Thoracic aorta (tissue), 2 donors: ENCODE results near the gene UBR4. TPM values are rescaled to one million over a fixed set of nuclear protein-coding genes. Genes with fewer than 3 reads are reported as not detected.

ENCODE experiments used
- ATAC-seq: fragments of 150-250 bp; one replicate; pipeline ENCODE4 v1.8.0; 2017; ENCODE audit warnings: low read depth; ENCODE audit not compliant: insufficient number of reproducible peaks, low FRiP score
- DNase-seq: peaks from one replicate; pipeline ENCODE4 v3.0.0-alpha.2; 2020; ENCODE audit warnings: low spot score
- H3K27ac ChIP-seq, 2 donors: fragments of 200-600 bp; sonication (generic); 1 replicate in 1 of 2; 2 replicates in 1 of 2; pipeline ENCODE4 v1.5.1; 2016; ENCODE audit warnings: mild to moderate bottlenecking in 2 of 2, moderate library complexity in 2 of 2
- H3K27me3 ChIP-seq: fragments of 200-600 bp; sonication (generic); replicated peaks from 2 replicates; pipeline ENCODE4 v1.6.0; 2016; ENCODE audit warnings: mild to moderate bottlenecking; ENCODE audit not compliant: insufficient read depth
- H3K36me3 ChIP-seq: fragments of 200-600 bp; sonication (generic); one replicate; pipeline ENCODE4 v1.5.1; 2016
- H3K4me1 ChIP-seq, 2 donors: fragments of 200-600 bp; sonication (generic); 1 replicate in 1 of 2; 2 replicates in 1 of 2; pipeline versions ENCODE4 v1.5.1 to v1.6.0; 2016; ENCODE audit warnings: low read depth in 2 of 2, mild to moderate bottlenecking in 1 of 2; ENCODE audit not compliant: control insufficient read depth in 1 of 2
- H3K4me3 ChIP-seq: fragments of 200-600 bp; sonication (generic); 2 replicates; pipeline ENCODE4 v1.5.1; 2016; ENCODE audit warnings: mild to moderate bottlenecking
- H3K9me3 ChIP-seq: fragments of 200-600 bp; sonication (generic); 2 replicates; pipeline ENCODE4 v1.5.1; 2016
- total RNA-seq, 2 donors: library from RNA; depleted of rRNA; stranded (reverse); fragments of >200 nt; gene quantifications; one replicate each; pipeline versions ENCODE4 v1.1.0 to v1.2.3, GENCODE V29; 2016
- TF ChIP-seq, protein P1 (sequence below): fragments of 200-600 bp; sonication (generic); IDR thresholded peaks from one replicate; pipeline ENCODE4 v1.5.1; 2019; ENCODE audit warnings: antibody characterized with exemption

Gene UBR4
- total RNA-seq, 2 donors from 2014 or later, result 231 to 266 TPM

DNA sequence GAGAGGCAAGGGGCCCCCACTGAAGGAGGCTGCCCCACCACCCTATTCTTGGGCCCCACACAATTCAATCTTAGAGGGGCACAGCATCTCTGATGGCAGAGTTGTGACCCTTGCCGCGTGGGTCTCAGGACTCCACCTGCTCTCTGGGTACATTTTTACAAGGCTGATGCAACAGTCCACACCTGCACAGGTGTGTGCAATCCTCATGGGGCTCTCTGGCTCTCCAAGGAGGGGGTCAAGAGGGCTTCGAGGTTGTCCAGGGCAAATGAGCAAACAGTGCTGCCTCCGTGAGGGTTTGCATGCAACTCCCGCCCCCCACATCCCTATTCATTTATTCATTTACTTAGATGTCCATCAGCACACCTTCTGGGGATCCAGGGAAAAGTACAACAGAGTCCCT lies 172.0 kb downstream of the UBR4 start:
- no peak for DNase-seq
- no peaks in the 10 kb centered on the region for H3K27me3 ChIP-seq
- TF ChIP-seq, protein P1, sequence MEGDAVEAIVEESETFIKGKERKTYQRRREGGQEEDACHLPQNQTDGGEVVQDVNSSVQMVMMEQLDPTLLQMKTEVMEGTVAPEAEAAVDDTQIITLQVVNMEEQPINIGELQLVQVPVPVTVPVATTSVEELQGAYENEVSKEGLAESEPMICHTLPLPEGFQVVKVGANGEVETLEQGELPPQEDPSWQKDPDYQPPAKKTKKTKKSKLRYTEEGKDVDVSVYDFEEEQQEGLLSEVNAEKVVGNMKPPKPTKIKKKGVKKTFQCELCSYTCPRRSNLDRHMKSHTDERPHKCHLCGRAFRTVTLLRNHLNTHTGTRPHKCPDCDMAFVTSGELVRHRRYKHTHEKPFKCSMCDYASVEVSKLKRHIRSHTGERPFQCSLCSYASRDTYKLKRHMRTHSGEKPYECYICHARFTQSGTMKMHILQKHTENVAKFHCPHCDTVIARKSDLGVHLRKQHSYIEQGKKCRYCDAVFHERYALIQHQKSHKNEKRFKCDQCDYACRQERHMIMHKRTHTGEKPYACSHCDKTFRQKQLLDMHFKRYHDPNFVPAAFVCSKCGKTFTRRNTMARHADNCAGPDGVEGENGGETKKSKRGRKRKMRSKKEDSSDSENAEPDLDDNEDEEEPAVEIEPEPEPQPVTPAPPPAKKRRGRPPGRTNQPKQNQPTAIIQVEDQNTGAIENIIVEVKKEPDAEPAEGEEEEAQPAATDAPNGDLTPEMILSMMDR, result no peak
- H3K27ac ChIP-seq, result no peak overlapping the region
- no peak for ATAC-seq
- no peaks in the 10 kb centered on the region for H3K36me3 ChIP-seq
- no peaks in the 10 kb centered on the region for H3K9me3 ChIP-seq
- H3K4me3 ChIP-seq, result no peak overlapping the region
- peaks cover 0 to 7% of the 10 kb centered on the region in 2 donors for H3K4me1 ChIP-seq

DNA sequence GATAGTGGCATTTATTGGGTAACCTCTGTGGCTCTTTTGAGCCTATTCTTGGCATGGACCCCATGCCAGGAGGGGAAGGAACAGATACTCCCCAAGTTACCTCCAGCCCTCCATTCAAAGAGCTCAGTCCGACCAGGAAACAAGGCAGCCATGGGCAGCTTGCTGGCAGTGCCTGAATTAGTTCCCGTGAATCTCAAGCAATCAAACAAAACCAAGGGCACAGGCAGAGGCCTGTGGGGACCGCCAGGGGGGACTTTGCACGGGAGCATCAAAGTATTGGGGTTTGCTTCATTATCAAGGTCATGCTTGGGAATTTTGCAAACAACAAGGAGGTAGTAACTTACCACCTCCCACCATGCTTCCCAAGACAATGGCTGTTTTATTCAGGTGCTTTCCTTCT lies 172.4 kb downstream of the UBR4 start:
- DNase-seq, result no peak
- no peak for ATAC-seq
- TF ChIP-seq, protein P1, result no peak

DNA sequence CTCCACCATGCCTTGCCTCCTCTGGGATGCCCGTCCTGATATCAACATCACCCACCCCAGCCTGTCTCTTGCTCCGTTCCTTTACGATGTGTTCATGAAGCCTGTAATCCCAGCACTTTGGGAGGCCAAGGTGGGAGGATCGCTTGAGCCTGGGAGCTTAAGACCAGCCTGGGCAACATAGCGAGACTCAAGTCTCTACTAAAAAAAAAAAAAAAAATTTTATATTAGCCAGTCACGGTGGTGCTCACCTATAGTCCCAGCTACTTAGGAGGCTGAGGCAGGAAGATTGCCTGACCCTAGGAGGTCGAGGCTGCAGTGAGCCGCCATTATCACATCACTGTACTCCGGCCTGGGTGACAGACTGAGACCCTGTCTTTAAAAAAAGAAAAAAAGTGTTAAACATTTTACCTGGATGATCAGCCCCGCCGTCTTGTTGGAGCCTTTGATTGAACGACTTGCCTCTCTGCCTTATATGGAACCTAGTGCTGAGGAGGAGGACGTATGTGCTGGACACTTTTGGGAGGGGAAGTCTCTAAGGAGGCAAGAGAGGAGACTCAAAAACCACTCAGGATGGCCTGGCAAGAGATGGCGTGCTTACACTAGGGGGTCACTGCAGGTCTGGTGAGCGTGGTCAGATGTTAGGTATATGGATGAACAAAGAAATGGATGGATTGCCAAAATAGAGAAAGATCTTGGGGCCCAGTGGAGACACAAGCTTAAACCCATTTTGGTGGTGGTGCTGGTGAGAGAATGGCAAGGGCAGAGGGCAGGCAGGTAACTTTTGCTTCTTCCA lies 173.1 kb downstream of the UBR4 start:
- H3K27ac ChIP-seq, result no peak overlapping the region
- no peaks in the 10 kb centered on the region for H3K27me3 ChIP-seq
- no peaks in the 10 kb centered on the region for H3K36me3 ChIP-seq
- DNase-seq (no peak), ATAC-seq (no peak)
- TF ChIP-seq, protein P1, result no peak
- peaks cover 0 to 7% of the 10 kb centered on the region in 2 donors for H3K4me1 ChIP-seq
- no peaks in the 10 kb centered on the region for H3K9me3 ChIP-seq
- H3K4me3 ChIP-seq, result no peak overlapping the region

More for the DNA sequence above, 172.4 kb downstream of the UBR4 start:
- Histone ChIP-seq H3K36me3 (no peaks in the 10 kb centered on the region), H3K27me3 (no peaks in the 10 kb centered on the region), H3K27ac (no peak overlapping the region), H3K4me3 (no peak overlapping the region), H3K9me3 (no peaks in the 10 kb centered on the region), H3K4me1 (peaks cover 0 to 7% of the 10 kb centered on the region in 2 donors)

DNA sequence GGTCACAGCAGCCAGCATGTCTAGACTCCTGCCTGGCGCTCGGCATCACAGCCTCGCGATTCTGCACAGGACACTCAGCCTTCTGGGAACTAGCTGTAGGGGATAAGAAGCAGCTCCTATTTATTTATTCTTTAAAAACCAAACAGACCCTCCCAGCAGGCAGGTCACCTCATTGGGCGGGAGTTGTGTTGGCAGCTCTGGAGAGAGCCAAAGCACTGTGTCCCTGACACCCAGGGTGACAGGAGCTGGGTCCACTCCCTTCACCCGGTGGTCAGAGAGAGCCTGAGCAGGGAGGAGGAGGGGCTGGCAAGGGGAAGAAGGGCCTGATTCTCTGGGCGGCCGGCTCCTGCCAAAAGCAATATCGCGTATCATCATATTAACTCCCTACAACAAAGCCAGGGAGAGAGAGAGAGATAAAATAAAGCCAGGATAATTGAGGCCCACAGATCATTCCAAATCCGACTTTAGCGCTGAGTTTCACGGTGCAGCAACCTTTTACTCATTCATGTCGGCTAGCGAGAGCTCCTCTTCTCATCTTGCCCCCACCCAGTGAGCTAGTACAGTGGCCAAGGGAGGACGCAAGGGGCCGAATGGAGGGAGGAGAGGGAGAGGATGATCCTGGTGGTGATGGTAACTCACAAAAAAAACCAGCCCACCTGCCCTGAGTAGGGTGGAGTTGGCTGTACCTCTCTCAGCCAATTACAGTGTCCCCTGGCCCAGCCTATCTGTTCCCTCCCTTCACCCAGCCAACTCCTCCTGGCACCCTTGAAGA lies 173.8 kb downstream of the UBR4 start:
- H3K9me3 ChIP-seq, result no peaks in the 10 kb centered on the region
- no peak overlapping the region for H3K4me3 ChIP-seq
- peaks cover 0 to 7% of the 10 kb centered on the region in 2 donors for H3K4me1 ChIP-seq
- DNase-seq (no peak), ATAC-seq (no peak)
- H3K36me3 ChIP-seq, result no peaks in the 10 kb centered on the region
- H3K27me3 ChIP-seq, result no peaks in the 10 kb centered on the region
- no peak overlapping the region for H3K27ac ChIP-seq
- TF ChIP-seq, protein P1, result no peak

DNA sequence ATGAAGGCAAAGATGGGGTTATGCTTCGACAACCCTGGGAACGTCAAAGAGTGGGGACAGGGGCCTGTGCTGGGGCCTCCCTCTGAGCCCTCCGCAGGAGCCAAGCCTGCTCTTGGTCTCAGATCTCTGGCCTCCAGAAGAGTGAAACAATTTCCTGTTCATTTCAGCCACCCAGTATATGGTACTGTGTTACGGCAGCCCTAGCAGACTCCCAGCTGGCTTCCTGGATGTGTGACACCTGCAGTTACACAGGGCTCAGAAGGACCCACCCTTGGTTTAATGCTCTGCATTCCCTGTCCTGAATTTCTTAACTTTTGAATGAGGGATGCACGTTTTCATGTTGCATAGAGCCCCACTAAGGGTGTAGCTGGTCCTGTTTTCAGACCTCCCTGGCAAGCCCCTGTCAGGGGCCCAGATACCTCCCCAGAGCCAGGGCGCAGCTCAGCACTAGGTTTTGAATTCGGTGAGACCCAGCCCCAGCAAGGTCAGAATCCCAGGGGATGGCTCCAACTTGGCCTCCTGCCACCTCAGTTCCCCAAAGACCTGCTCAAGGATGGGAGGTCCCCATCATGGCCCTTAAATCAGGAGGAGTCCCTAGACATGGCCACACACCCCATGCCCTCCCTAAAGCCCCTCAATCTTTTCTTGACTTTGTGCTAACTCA lies 174.6 kb downstream of the UBR4 start:
- DNase-seq (no peak), ATAC-seq (no peak)
- TF ChIP-seq, protein P1, result no peak
- no peaks in the 10 kb centered on the region for H3K36me3 ChIP-seq
- H3K9me3 ChIP-seq, result no peaks in the 10 kb centered on the region
- H3K4me3 ChIP-seq, result no peak overlapping the region
- H3K27ac ChIP-seq, result no peak overlapping the region
- H3K4me1 ChIP-seq, result peaks cover 0 to 7% of the 10 kb centered on the region in 2 donors
- H3K27me3 ChIP-seq, result no peaks in the 10 kb centered on the region
